Measurements from ENCODE around the gene HLA-DOA.

The HLA-DOA gene

GRCh38 chr6:32977953-32978324 lies 31.5 kb downstream of the HLA-DOA start:
- ATAC-seq (replicated peaks) (no peak), DNase-seq (no peak)
- Mint-ChIP-seq H3K27me3 (no peaks in the 10 kb centered on the region), H3K36me3 (peaks cover 79 to 92% of the 10 kb centered on the region in 2 donors), H3K4me1 (peaks cover 32 to 67% of the 10 kb centered on the region in 2 donors), H3K4me3 (peak overlapping the region; percentile 39 to 42), H3K27ac (peak overlapping the region; percentile 57), H3K9me3 (no peaks in the 10 kb centered on the region)

GRCh38 chr6:32977272-32977952 lies 32.0 kb downstream of the HLA-DOA start:
- DNase-seq = no peak
- no peaks in the 10 kb centered on the region for H3K27me3 Mint-ChIP-seq
- no peaks in the 10 kb centered on the region for H3K9me3 Mint-ChIP-seq
- peaks cover 84 to 95% of the 10 kb centered on the region in 2 donors for H3K36me3 Mint-ChIP-seq
- peak overlapping the region; percentile 57 for H3K27ac Mint-ChIP-seq
- peaks cover 32 to 67% of the 10 kb centered on the region in 2 donors for H3K4me1 Mint-ChIP-seq
- no peak for ATAC-seq (replicated peaks)
- H3K4me3 Mint-ChIP-seq = peak overlapping the region; percentile 3 to 42

- peaks cover 85 to 95% of the 10 kb centered on the region in 2 donors for H3K36me3 Mint-ChIP-seq
- DNase-seq (no peak), ATAC-seq (replicated peaks) (no peak)
- peak overlapping the region; percentile 88 for H3K27ac Mint-ChIP-seq
- no peaks in the 10 kb centered on the region for H3K9me3 Mint-ChIP-seq
- no peaks in the 10 kb centered on the region for H3K27me3 Mint-ChIP-seq
- peak overlapping the region; percentile 89 to 97 for H3K4me3 Mint-ChIP-seq
- H3K4me1 Mint-ChIP-seq = peaks cover 33 to 66% of the 10 kb centered on the region in 2 donors
Observed at GRCh38 chr6:32976334-32977069, 32.9 kb downstream of the HLA-DOA start.

- no peaks in the 10 kb centered on the region for H3K27me3 Mint-ChIP-seq
- peaks cover 88 to 97% of the 10 kb centered on the region in 2 donors for H3K36me3 Mint-ChIP-seq
- peak overlapping the region; percentile 88 for H3K27ac Mint-ChIP-seq
- DNase-seq = no peak
- ATAC-seq (replicated peaks) = no peak
- peak overlapping the region; percentile 89 to 97 for H3K4me3 Mint-ChIP-seq
- no peaks in the 10 kb centered on the region for H3K9me3 Mint-ChIP-seq
- peaks cover 35 to 65% of the 10 kb centered on the region in 2 donors for H3K4me1 Mint-ChIP-seq
Observed at GRCh38 chr6:32975886-32976285, 33.5 kb downstream of the HLA-DOA start.

- H3K9me3 Mint-ChIP-seq = no peaks in the 10 kb centered on the region
- H3K4me1 Mint-ChIP-seq = peaks cover 34 to 64% of the 10 kb centered on the region in 2 donors
- H3K4me3 Mint-ChIP-seq = peak overlapping the region; percentile 89 to 97
- no peaks in the 10 kb centered on the region for H3K27me3 Mint-ChIP-seq
- H3K27ac Mint-ChIP-seq = peak overlapping the region; percentile 81
- ATAC-seq (replicated peaks) = no peak
- H3K36me3 Mint-ChIP-seq = peaks cover 86 to 99% of the 10 kb centered on the region in 2 donors
- DNase-seq = no peak
Observed at GRCh38 chr6:32974541-32975308, 34.7 kb downstream of the HLA-DOA start.

- ATAC-seq (replicated peaks) = no peak
- no peaks in the 10 kb centered on the region for H3K9me3 Mint-ChIP-seq
- H3K4me3 Mint-ChIP-seq = peak overlapping the region; percentile 89 to 97
- peaks cover 32 to 59% of the 10 kb centered on the region in 2 donors for H3K4me1 Mint-ChIP-seq
- H3K27ac Mint-ChIP-seq = peak overlapping the region; percentile 100
- DNase-seq = no peak
- H3K27me3 Mint-ChIP-seq = no peaks in the 10 kb centered on the region
- peaks cover 84 to 99% of the 10 kb centered on the region in 2 donors for H3K36me3 Mint-ChIP-seq
Observed at GRCh38 chr6:32974016-32974333, 35.4 kb downstream of the HLA-DOA start.

- DNase-seq = peak; percentile 46
- H3K36me3 Mint-ChIP-seq = peaks cover 78 to 98% of the 10 kb centered on the region in 2 donors
- H3K9me3 Mint-ChIP-seq = no peaks in the 10 kb centered on the region
- H3K4me1 Mint-ChIP-seq = peaks cover 32 to 54% of the 10 kb centered on the region in 2 donors
- no peaks in the 10 kb centered on the region for H3K27me3 Mint-ChIP-seq
- peak overlapping the region; percentile 89 to 97 for H3K4me3 Mint-ChIP-seq
- peak overlapping the region; percentile 100 for H3K27ac Mint-ChIP-seq
- no peak for ATAC-seq (replicated peaks)
Observed at GRCh38 chr6:32973144-32974015, 36.0 kb downstream of the HLA-DOA start.

GRCh38 chr6:32972353-32973143 lies 36.8 kb downstream of the HLA-DOA start:
- DNase-seq (no peak), ATAC-seq (replicated peaks) (no peak)
- peak overlapping the region; percentile 100 for H3K27ac Mint-ChIP-seq
- H3K4me3 Mint-ChIP-seq = peak overlapping the region; percentile 89 to 97
- H3K9me3 Mint-ChIP-seq = no peaks in the 10 kb centered on the region
- no peaks in the 10 kb centered on the region for H3K27me3 Mint-ChIP-seq
- H3K36me3 Mint-ChIP-seq = peaks cover 74 to 95% of the 10 kb centered on the region in 2 donors
- peaks cover 29 to 48% of the 10 kb centered on the region in 2 donors for H3K4me1 Mint-ChIP-seq

GRCh38 chr6:32971581-32972352 lies 37.6 kb downstream of the HLA-DOA start:
- DNase-seq = peak; percentile 99

GRCh38 chr6:32971242-32971580 lies 38.2 kb downstream of the HLA-DOA start:
- no peak for DNase-seq
- H3K9me3 Mint-ChIP-seq = no peaks in the 10 kb centered on the region
- no peaks in the 10 kb centered on the region for H3K27me3 Mint-ChIP-seq
- H3K27ac Mint-ChIP-seq = peak overlapping the region; percentile 100
- peaks cover 29 to 48% of the 10 kb centered on the region in 2 donors for H3K4me1 Mint-ChIP-seq
- H3K36me3 Mint-ChIP-seq = peaks cover 64 to 82% of the 10 kb centered on the region in 2 donors
- H3K4me3 Mint-ChIP-seq = peak overlapping the region; percentile 89 to 97
- no peak for ATAC-seq (replicated peaks)

More at GRCh38 chr6:32971581-32972352, 37.6 kb downstream of the HLA-DOA start:
- Mint-ChIP-seq H3K27ac (peak overlapping the region; percentile 100), H3K4me3 (peak overlapping the region; percentile 89 to 97), H3K9me3 (no peaks in the 10 kb centered on the region), H3K27me3 (no peaks in the 10 kb centered on the region), H3K36me3 (peaks cover 68 to 88% of the 10 kb centered on the region in 2 donors), H3K4me1 (peaks cover 31 to 48% of the 10 kb centered on the region in 2 donors)
- ATAC-seq (replicated peaks) = peak; percentile 42 to 53

GRCh38 chr6:32970413-32971241 lies 38.8 kb downstream of the HLA-DOA start:
- Mint-ChIP-seq H3K9me3 (no peaks in the 10 kb centered on the region), H3K27me3 (no peaks in the 10 kb centered on the region), H3K4me1 (peaks cover 29 to 48% of the 10 kb centered on the region in 2 donors), H3K36me3 (peaks cover 58 to 79% of the 10 kb centered on the region in 2 donors), H3K27ac (peak overlapping the region; percentile 100), H3K4me3 (peak overlapping the region; percentile 89 to 97)
- peak; percentile 90 for DNase-seq
- peak; percentile 43 to 51 for ATAC-seq (replicated peaks)

All from stimulated activated naive B cell treated with anti-CD40 and anti-IgM and Interleukin-4, amounts not matched to agents 10 μg/mL and 1 μg/mL and 100 μg/mL, for 72 hours (primary cell).